ENCODE results near the gene DST.

DNA sequence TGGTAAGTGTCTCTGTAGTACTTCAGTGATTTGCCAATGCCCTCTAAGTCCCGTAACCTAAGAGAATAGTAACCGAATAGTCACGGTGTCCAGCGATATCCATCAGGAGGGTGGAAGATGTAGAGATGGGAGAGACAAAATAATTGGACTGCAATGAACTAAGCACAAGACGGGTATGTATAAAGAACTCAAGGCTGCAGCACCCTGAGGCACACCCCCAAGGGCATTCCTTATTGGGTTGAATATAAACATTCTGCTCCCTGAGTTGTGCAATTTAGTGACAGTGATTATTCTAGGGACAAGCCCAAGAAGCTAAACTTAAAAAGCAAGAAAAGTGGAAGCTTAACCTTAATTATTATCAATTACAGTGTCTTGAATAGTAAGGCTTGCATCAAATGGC, 14.6 kb downstream of the DST start:
- TF ChIP-seq CTCF (IDR thresholded peaks at IDR 0.05; ENCODE audit: low read length) (no peak), EZH2 (IDR thresholded peaks at IDR 0.05; ENCODE audit: borderline replicate concordance, low read length) (no peak)
